GOT3 (cell line): ENCODE measurements around the gene GOLGA8M.
"Not testable (repeated sequence)": the region's sequence is repeated elsewhere in the genome, so short reads cannot be mapped to it uniquely, and the experiment has no call there.

Experiments used
- DNase-seq: peaks from one replicate; lab custom pipeline; 2025; ENCODE audit warnings: mixed read lengths; lab: John Stamatoyannopoulos, UW

GOLGA8M gene

DNA sequence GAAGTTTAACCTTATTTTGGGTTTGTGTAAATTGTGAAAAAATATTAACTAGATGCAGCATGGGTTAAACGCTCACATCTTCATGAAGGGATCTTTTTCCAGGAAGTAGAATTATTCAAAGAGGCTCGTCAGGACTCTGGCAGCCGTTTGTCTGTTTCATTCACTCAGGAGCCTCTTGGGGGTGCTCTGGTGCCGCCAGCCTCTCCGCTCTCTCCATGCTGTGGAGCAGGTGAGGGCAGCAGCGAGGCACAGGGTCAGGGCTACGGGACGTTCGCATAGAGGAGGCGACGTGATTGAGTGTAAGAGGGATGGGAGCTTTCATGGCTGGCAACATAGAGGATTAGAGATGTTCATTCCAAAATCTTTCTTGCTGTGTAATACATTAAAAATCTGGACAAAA, 48.5 kb downstream of the GOLGA8M start:
- DNase-seq = not testable (repeated sequence)

- DNase-seq = not testable (repeated sequence)
Measured at GRCh38 chr15:28660750-28661149, 51.5 kb downstream of the GOLGA8M start.

- not testable (repeated sequence) for DNase-seq
Measured at GRCh38 chr15:28656018-28656360, 56.2 kb downstream of the GOLGA8M start.

DNA sequence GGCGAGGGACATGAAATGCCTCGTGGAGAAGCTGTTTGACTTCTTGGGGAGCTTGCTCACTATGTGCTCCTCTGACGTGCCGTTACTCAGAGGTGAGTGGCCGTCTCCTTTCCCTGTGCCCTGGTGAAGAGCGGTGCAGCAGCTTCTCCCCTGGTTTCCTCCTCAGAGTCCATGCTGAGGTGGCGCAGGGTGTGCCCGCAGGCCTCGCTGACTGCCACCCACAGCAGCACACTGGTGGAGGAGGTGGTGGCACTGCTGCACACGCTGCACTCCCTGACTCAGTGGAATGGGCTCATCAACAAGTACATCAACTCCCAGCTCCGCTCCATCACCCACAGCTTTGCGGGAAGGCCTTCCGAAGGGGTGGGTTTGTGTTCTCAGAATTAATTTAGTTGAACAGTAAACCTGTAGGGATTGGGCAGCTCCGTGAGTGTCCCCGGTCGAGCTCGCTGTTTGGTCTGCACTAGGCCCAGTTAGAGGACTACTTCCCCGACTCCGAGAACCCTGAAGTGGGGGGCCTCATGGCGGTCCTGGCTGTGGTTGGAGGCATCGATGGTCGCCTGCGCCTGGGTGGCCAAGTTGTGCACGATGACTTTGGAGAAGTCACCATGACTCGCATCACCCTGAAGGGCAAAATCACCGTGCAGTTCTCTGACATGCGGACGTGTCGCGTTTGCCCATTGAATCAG, 56.7 kb downstream of the GOLGA8M start:
- not testable (repeated sequence) for DNase-seq

DNA sequence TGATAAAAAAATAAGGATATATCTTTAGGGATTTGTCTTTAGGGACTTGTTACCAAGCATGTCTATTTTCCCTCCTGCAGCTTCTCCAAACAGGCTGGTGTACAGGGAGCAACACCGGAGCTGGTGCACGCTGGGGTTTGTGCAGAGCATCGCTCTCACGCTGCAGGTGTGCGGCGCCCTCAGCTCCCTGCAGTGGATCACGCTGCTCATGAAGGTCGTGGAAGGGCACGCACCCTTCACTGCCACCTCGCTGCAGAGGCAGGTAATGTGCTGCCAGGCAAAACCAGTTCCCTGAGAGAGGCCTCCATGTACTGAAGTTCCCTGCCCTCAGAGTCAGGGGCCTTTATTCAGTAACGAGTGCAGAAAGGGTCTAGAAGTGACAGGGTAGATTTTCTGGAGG, 58.0 kb downstream of the GOLGA8M start:
- not testable (repeated sequence) for DNase-seq

DNA sequence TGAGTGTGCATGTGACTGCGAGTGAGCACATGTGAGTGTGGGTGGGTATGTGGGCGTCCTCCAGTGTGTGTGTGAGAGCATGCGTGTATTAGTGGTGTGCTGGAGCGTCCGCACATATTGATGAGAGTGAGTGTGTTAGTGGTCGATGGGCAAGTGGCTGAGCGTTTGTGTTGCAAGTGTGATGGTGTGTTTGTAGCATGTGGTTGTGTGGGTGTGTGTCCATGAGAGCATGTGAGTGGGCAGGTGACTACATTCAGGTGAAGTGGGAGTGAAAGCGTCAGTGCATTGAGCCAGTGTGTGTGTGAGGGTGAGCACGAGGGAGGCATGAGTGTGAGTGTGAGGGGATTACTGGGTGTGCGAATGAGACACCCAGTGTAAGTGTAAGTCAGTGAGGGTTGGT, 59.7 kb downstream of the GOLGA8M start:
- DNase-seq = not testable (repeated sequence)
